Muscle layer of duodenum (tissue), 2 donors: ENCODE data around the gene APP.

Experiments
- H3K27ac ChIP-seq: one replicate; pipeline ENCODE4 v1.7.0; 2013; ENCODE audit warnings: mild to moderate bottlenecking, low read length
- H3K27me3 ChIP-seq: one replicate; pipeline ENCODE4 v1.7.0; 2013; ENCODE audit warnings: low read depth, mild to moderate bottlenecking, control low read depth, low read length
- H3K36me3 ChIP-seq, 2 donors: one replicate each; pipeline ENCODE4 v1.7.0; 2013; ENCODE audit warnings: low read length in 2 of 2, control low read depth in 1 of 2, mild to moderate bottlenecking in 1 of 2; ENCODE audit not compliant: insufficient read depth in 2 of 2, control insufficient read depth in 1 of 2
- H3K4me1 ChIP-seq, 2 donors: one replicate each; pipeline ENCODE4 v1.7.0; 2013; ENCODE audit warnings: low read length in 2 of 2, mild to moderate bottlenecking in 2 of 2, control low read depth in 1 of 2, moderate library complexity in 1 of 2; ENCODE audit not compliant: insufficient read depth in 2 of 2, control insufficient read depth in 1 of 2
- H3K4me3 ChIP-seq, 2 donors: one replicate each; pipeline ENCODE4 v1.7.0; 2013; ENCODE audit warnings: low read length in 2 of 2, low read depth in 1 of 2, mild to moderate bottlenecking in 1 of 2
- H3K9me3 ChIP-seq, 2 donors: one replicate each; pipeline ENCODE4 v1.7.0; 2013; ENCODE audit warnings: low read length in 2 of 2, control low read depth in 1 of 2, mild to moderate bottlenecking in 1 of 2; ENCODE audit not compliant: control insufficient read depth in 1 of 2
- donor health status: healthy.

APP gene

GRCh38 chr21:26115305-26115704, 55.3 kb downstream of the APP start:
- Histone ChIP-seq H3K27ac (no peak overlapping the region), H3K9me3 (no peaks in the 10 kb centered on the region), H3K27me3 (no peaks in the 10 kb centered on the region), H3K4me3 (no peak overlapping the region), H3K36me3 (peaks cover 0 to 3% of the 10 kb centered on the region in 2 donors), H3K4me1 (peaks cover 0 to 41% of the 10 kb centered on the region in 2 donors)

- Histone ChIP-seq H3K4me1 (peaks cover 0 to 34% of the 10 kb centered on the region in 2 donors), H3K4me3 (no peak overlapping the region), H3K27ac (no peak overlapping the region), H3K27me3 (no peaks in the 10 kb centered on the region), H3K9me3 (no peaks in the 10 kb centered on the region), H3K36me3 (peaks cover 5 to 10% of the 10 kb centered on the region in 2 donors)
Measured at GRCh38 chr21:26112975-26113374, 57.6 kb downstream of the APP start.

DNA sequence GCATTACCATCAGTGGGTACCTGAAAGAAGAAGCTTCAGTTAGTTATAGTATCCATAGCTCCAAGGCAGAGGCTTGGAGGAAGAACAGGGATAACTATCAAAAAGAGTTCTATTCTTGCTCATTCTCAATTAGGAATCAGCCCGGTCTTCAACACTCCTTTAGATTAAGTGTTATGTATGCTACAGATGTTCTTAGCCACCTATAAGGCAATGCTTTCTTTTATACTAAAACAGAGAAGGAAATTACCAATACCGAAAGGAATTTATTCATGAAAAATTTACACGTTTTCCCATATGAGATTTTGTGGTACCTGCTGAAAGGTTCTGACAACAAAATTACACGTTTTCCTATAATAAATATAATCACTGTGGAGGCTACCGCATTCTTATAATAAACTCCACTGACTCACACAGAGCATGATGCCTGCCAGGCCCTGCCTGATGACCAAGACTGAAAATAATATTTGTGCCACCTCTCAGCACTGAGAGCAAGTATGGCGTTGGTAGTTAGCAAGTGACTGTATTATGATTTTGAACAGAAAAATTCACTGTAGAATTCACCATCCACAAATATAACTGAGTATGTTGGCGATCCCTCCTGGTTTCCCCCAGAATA, 58.3 kb downstream of the APP start:
- Histone ChIP-seq H3K4me3 (no peak overlapping the region), H3K4me1 (peaks cover 0 to 30% of the 10 kb centered on the region in 2 donors), H3K27me3 (no peaks in the 10 kb centered on the region), H3K9me3 (no peaks in the 10 kb centered on the region), H3K36me3 (peaks cover 5 to 10% of the 10 kb centered on the region in 2 donors), H3K27ac (no peak overlapping the region)

GRCh38 chr21:26110715-26111114, 59.9 kb downstream of the APP start:
- H3K27me3 ChIP-seq = no peaks in the 10 kb centered on the region
- no peaks in the 10 kb centered on the region for H3K9me3 ChIP-seq
- H3K4me3 ChIP-seq = no peak overlapping the region
- no peak overlapping the region for H3K27ac ChIP-seq
- H3K4me1 ChIP-seq = peaks cover 0 to 15% of the 10 kb centered on the region in 2 donors
- peaks cover 5 to 6% of the 10 kb centered on the region in 2 donors for H3K36me3 ChIP-seq

DNA sequence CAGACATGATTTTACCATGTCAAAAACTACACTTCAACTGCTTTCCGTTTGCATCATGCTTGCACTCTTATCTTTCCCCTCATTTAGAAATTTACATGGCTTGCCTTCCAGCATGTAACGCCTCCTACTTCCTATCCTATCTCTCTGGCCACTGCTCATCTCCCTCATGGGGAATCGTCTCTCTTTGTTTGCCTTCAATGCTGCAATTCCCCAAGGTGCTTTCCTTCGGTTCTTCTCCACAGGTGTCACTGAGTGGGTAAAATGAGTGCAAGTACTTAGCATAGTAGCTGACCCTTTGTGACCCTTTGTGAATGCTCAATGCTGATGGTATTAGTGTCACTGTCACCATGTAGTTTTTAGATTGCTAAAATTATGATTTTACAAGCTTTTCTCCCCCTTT, 63.1 kb downstream of the APP start:
- no peak overlapping the region for H3K4me3 ChIP-seq
- no peak overlapping the region for H3K27ac ChIP-seq

GRCh38 chr21:26106562-26106961, 64.0 kb downstream of the APP start:
- peaks cover 0 to 6% of the 10 kb centered on the region in 2 donors for H3K4me1 ChIP-seq
- H3K36me3 ChIP-seq = peaks cover 5 to 6% of the 10 kb centered on the region in 2 donors
- no peak overlapping the region for H3K27ac ChIP-seq
- H3K27me3 ChIP-seq = no peaks in the 10 kb centered on the region
- no peaks in the 10 kb centered on the region for H3K9me3 ChIP-seq
- no peak overlapping the region for H3K4me3 ChIP-seq

More for the DNA sequence above, 63.1 kb downstream of the APP start:
- H3K27me3 ChIP-seq = no peaks in the 10 kb centered on the region
- H3K36me3 ChIP-seq = peaks cover 5 to 6% of the 10 kb centered on the region in 2 donors
- H3K9me3 ChIP-seq = no peaks in the 10 kb centered on the region
- peaks cover 0 to 9% of the 10 kb centered on the region in 2 donors for H3K4me1 ChIP-seq

GRCh38 chr21:26105819-26106218, 64.8 kb downstream of the APP start:
- Histone ChIP-seq H3K27ac (no peak overlapping the region), H3K4me3 (no peak overlapping the region), H3K9me3 (no peaks in the 10 kb centered on the region), H3K27me3 (no peaks in the 10 kb centered on the region), H3K4me1 (peaks cover 0 to 2% of the 10 kb centered on the region in 2 donors), H3K36me3 (peaks cover 5 to 6% of the 10 kb centered on the region in 2 donors)

DNA sequence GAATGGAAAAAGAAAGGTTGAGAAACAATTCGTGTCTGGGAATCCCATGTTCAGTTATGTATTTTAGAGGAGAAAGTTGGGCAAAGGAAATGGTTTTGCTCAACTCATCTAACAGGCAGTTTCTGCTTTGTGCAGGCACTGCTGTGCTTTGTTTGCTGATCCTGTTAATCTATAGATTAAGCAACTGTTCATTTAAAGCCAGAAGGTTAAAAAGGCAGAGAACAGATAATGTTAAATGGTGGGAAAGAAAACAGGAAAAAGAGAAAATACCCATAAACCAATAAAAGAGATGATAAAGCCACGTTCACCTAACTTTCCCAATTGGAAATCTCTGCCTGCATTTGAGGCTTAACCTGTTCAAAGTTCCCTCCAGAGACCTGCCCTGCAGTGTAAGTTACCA, 70.0 kb downstream of the APP start:
- no peaks in the 10 kb centered on the region for H3K9me3 ChIP-seq
- no peak overlapping the region for H3K4me3 ChIP-seq
- H3K27ac ChIP-seq = no peak overlapping the region
- H3K4me1 ChIP-seq = peaks cover 0 to 8% of the 10 kb centered on the region in 2 donors
- no peaks in the 10 kb centered on the region for H3K27me3 ChIP-seq
- no peaks in the 10 kb centered on the region for H3K36me3 ChIP-seq

- H3K4me3 ChIP-seq = no peak overlapping the region
- no peaks in the 10 kb centered on the region for H3K27me3 ChIP-seq
- no peaks in the 10 kb centered on the region for H3K36me3 ChIP-seq
- H3K27ac ChIP-seq = no peak overlapping the region
- H3K4me1 ChIP-seq = peaks cover 0 to 8% of the 10 kb centered on the region in 2 donors
- no peaks in the 10 kb centered on the region for H3K9me3 ChIP-seq
Measured at GRCh38 chr21:26099610-26100219, 70.9 kb downstream of the APP start.

- Histone ChIP-seq H3K36me3 (no peaks in the 10 kb centered on the region), H3K27me3 (no peaks in the 10 kb centered on the region), H3K4me1 (peaks cover 0 to 8% of the 10 kb centered on the region in 2 donors), H3K4me3 (no peak overlapping the region), H3K9me3 (no peaks in the 10 kb centered on the region), H3K27ac (no peak overlapping the region)
Measured at GRCh38 chr21:26098772-26099397, 71.7 kb downstream of the APP start.

GRCh38 chr21:26097475-26097874, 73.1 kb downstream of the APP start:
- Histone ChIP-seq H3K27me3 (no peaks in the 10 kb centered on the region), H3K36me3 (no peaks in the 10 kb centered on the region), H3K27ac (no peak overlapping the region), H3K9me3 (no peaks in the 10 kb centered on the region), H3K4me1 (peaks cover 0 to 8% of the 10 kb centered on the region in 2 donors), H3K4me3 (no peak overlapping the region)
